ENCODE data around the gene MAPRE3.
"Not testable (repeated sequence)": the region's sequence is repeated elsewhere in the genome, so short reads cannot be mapped to it uniquely, and the experiment has no call there.

MAPRE3 gene

DNA sequence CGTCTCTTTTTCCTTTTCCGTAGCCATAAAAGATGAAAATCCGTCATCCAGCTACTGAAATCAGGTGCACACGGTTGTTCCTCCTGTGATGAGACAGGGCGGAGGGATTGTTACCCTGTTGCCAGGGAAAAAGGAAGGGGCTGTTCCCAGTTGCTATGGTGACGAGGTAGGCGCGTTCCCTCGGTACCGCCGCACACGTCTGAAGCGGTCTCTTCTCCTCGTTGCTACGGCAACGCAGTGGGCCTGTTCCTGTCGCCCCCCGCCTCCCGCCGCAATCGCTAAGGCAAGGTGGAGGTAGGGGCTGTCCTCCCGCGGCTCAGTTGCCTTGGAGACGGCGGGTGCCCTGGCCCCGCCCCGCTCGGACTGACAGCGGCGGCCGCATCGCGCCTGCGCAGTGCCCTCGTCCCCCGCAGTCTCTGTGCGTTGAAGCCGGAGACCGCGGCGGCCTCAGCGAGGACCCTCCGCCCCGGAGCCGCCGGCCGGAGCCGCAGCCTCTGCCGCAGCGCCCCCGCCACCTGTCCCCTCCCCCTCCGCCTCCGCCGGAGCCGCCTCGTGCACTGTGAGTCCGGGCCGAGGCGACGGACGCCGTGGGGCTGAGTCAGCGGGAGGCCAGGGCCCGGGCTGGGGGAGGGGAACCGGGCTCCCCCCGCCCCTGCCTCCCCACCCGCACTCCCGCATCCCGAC, at the start of gene MAPRE3:
TSS of gene MAPRE3 (plus strand) at position 394 of the 684 bp plus-strand sequence. CDS start 51,582 bp downstream, outside the sequence.
- peak; percentile 93 for DNase-seq (ENCODE audit: low spot score)

DNA sequence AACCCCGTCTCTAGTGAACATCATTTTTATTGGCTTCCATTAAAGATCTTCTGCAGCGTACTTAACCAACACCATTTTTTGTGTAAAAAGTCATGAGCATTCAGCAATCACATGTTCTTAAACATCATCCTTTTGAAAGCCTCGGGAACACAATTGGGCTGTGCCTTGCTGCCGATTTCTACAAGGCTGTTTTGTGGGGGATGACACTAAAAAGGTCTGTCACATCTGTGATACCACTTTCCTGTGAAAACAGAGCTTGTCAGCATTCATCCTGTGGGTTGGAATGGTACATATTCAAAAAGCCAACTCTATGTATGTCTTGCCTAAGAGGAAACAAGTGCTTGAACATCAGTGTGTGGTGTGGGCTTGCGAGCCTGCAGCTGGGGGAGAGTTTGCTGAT, 49.1 kb upstream of the MAPRE3 start:
- DNase-seq (ENCODE audit: low spot score) = no peak

DNA sequence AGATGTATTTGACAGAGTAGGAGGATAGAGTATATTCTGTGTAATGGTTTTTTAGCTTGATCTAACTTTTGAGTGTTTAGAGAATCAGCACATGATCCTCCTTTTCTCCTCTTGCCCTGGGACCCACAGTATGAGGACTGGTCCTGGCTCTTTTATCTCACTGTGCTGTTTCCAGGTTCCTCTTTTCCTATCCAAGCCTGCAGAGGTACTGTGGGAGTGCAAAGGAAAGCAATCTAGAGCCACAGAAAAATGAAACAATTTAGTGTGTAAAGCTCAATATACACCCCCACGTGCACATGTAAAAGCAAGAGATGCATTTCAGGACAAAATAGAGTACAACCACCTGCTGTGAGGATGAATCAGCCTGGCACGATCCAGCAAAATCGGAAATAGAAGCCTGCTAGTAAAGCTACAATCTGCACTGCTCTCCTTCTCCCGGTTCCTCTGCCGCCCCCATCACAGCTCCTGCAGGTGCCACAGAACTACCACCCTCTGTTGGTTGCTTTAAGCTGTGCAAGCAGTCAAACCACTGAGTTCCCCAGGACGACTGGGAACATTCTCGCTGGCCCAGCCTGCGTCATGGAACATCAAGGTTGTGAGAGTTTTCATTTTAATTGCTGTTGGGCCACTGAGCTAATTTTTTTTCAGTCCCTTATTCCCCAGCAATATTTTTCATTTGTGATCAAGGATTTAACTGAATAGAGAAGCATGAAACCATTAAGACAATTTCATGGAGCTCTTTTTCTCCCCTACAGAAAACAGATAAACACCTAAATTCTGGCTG, 47.8 kb upstream of the MAPRE3 start:
- DNase-seq (ENCODE audit: low spot score) = peak; percentile 38

DNA sequence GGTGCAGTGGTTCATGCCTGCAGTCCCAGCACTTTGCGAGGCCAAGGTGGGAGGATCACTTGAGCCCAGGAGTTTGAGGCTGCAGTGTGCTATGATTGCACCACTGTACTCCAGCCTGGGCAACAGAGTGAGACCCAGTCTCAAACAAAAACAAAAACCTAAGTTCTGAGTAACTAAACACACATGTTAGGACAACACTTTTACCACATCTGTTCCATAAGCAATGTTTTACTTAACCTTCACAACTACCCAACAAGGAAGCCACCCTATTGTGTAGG, 47.3 kb upstream of the MAPRE3 start:
- DNase-seq (ENCODE audit: low spot score) = not testable (repeated sequence)

DNA sequence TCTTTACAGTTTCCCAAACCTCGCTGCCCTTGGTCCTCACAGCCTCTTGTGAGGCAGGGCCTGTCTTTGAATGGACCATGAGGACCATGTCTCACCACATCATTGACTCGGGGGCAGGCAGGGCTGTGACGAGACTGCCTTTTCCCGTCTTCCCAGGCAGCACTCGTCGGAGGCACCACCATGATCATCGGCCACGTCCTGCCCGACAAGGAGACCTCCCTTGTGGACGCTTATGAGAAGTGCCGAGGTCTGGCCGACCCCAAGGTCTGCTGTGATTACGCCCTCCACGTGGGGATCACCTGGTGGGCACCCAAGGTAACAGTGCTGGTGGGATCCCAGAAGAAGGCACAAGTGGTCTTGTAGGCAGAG, 45.7 kb upstream of the MAPRE3 start:
- no peak for DNase-seq (ENCODE audit: low spot score)

DNA sequence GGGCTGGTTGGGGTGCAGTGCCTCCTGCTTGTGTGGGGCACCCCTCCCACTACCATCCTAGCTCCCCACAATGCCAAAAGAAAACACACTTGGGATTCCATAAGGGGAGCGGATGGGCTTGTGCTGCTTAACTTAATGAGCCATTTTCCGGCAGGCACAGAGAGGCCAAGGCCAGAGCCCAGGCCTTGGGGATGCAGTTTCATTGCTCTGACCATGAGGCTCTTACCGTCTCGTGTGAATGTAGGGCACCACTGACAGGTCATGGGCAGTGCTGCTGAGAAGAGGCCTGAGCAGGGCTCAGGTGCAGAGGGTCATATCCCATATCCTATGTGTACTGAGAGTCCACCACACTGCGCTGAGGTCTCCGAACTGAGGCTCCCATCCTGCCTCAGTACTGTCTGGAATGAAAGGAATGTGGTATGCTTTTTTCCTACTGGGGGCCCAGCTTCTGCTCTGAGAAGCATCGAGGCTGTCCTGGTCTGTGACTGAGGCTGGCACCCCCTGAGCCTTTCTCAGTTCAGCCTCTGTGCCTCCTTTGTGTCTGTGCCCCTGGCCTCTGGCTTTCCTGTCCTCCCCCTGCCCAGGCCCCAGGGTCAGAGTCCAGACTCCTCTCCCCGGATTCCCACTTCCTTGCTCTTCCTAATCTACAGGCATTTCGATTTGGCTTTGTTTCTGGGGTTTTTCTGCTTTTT, 45.2 kb upstream of the MAPRE3 start:
- no peak for DNase-seq (ENCODE audit: low spot score)

DNA sequence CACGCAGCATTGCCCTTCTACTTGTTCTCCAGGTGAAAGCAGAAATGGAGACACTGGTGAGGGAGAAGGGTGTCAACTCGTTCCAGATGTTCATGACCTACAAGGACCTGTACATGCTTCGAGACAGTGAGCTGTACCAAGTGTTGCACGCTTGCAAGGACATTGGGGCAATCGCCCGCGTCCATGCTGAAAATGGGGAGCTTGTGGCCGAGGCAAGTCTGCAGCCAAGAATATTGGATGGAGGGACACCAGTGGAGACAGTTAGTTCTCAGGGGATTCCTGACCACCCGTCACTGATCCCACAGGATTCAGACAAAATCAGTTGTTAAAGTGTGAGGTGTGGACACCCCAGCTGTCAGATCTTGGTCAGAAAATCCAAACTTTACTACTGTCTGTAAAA, 43.2 kb upstream of the MAPRE3 start:
- DNase-seq (ENCODE audit: low spot score) = no peak

DNA sequence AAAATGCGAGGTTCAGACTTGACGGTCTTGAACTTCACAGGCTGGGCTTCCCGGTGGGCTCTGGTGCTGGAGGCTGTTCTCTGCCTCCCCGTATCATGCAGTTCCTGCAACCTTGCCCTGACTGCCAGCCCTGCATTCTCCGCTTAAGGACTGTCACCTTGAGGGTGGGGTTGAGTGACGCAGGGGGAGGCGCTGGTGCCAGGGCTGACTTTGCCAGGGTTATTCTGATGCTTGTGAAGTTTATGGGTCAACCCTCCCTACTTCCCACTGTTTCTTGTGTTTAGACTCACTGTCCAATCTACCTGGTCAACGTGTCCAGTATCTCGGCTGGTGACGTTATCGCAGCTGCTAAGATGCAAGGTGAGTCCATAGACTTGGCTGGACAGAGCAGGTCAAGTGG, 37.5 kb upstream of the MAPRE3 start:
- no peak for DNase-seq (ENCODE audit: low spot score)

DNA sequence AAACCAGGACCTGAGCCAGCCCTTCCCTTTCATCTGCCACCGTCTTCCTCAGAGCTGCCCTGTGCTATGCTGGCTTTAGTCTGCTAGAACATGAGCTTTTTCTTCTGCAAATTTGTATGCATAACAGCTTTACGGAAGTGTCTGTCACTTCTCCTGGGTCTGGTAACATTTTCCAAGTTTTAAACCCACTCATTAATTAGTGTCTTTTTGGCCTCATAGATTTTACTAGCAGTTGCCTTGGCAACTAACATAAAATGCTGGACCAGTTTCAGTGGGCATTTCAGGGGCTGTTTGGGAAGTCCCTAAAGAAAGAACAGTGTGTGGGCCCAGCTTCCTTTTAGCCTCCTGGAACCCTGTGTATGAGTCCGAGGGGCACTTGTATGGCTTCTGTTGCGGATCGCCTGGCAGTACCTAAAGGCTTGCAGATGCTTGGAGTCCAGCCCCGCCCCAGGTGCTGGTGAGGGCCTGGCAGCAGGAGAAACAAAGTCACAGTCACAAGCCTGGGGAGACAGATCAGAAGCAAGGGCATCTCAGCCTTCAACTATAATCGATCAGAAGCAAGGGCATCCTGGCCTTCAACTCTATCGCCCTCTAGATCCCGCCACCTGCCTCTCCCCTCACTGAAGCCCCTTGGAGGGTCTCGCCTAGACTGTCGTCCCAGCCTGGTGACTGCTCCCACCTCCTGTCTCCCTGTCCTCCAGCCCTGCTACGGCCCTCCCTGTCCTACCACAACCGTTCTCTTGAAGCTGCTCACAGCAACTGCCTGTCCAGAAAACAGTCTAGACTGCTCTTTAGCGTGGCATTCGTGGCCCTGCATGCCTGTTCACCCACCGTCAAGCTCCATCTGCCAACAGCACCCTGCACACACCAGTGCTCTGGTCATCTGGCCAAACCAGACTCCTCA, 36.8 kb upstream of the MAPRE3 start:
- DNase-seq (ENCODE audit: low spot score) = no peak

DNA sequence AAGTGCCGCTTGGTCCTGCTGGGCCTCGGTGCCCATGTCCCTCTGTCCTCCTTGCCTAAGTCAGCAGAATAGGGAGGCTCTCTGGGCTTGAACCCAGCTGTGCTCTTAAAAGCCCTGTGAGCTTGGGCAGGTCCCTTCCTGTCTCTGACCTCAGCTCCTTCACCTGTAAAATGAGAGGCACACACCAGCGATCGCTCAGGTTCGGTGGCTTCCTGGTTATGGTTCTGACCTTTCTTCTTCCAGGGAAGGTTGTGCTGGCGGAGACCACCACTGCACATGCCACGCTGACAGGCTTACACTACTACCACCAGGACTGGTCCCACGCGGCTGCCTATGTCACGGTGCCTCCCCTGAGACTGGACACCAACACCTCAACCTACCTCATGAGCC, 36.1 kb upstream of the MAPRE3 start:
- DNase-seq (ENCODE audit: low spot score) = no peak

DNA sequence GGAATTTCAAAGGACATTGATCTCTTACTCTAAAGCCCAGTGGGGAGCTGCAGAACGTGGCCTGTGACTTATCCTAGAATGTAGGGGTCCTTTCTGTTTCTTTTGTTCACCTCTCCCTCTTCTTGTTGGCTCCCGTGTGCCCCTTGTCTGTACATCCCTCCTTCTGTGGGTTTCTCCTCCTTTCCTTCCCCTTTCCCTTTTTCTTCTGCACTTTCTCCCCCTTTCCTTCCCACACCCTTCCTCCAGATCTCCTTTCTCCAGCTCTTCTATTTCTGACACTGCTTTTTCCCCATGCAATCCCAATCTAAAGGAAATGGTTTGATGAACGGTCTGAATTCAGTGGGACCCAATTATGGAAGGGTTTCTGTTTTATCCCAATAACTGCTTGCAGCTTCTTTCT, 35.5 kb upstream of the MAPRE3 start:
- no peak for DNase-seq (ENCODE audit: low spot score)

DNA sequence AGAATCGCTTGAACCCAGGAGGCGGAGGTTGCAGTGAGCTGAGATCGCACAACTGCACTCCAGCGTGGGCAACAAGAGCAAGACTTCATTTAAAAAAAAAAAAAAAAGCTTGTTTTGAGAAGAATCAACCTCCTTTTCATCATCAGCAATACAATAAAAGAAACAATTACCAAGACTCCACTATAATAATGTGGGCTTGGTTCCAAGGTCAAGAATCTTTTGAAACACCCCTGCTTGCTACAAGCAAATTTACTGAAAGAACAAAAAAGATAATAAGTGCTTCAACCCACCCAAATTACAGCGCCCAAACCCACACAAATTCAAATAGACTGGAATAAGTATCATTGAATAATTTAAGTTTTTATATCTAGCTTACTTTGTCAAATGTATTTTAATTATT, 33.6 kb upstream of the MAPRE3 start:
- no peak for DNase-seq (ENCODE audit: low spot score)

DNA sequence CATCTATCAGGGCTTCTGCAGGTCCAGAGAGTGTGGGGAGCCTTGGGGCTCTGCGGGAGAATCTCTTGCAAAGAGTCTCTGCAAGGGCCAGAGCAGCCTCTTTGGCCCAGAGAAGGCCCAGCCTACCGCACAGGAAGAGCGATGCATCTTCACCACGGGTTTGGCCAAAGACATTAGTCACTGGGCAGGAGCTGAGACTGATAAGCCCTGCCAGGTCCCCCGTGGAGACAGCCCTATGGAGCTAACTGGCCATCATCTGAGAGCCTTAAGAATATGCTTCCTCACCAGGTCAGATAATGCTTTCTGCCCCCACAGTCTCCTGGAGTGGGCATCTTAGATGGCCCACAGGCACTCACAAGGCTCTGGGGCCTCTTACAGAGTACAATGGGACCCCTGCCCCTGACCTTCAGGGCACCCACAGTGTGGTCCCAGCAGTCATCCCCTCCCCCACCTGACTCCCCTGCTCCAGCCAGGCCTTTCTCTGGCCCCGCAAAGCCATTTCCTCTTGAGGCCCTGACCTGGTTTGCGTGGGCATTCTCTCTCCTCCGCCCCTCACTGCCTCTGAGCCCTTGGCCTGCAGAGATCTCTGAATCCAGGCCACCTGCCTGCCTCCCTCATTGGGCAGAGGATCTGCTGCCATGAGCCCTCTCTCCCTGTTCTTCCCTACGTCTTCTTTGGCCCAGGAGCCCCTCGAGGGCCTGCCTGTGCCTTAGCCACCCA, 31.9 kb upstream of the MAPRE3 start:
- DNase-seq (ENCODE audit: low spot score) = no peak

DNA sequence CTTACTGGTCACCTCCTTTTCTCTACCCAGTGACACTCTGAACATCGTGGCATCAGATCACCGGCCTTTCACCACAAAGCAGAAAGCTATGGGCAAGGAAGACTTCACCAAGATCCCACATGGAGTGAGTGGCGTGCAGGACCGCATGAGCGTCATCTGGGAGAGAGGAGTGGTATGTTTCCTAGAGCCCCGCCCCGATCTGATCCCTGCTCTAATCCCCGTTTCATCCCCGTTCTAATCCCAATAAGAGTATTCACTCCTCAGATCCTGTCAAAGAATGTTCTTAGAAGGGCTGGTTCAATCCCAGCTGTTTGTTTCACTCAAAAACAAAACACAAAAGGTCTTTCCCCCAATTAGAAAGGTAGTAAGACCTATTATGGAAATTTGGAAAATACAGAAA, 30.4 kb upstream of the MAPRE3 start:
- no peak for DNase-seq (ENCODE audit: low spot score)

DNA sequence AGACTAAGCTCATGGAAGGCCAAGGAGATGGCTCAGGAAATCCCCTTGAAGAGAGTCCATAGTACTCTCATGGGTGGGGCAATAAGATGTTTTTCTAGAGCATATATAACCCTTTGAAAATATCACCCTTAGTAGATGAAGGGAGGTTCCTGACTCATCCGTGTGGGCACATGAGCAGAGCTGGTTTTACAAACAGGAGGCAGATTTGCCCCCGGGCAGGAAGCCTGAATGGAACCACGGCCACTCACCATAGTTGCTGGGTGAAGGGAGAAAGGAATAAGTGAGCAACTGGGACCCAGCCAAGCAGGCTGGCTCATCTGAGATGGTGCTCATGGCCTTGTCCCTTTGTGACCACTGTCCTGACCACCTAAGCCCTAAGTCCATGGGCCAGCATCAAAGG, 29.0 kb upstream of the MAPRE3 start:
- DNase-seq (ENCODE audit: low spot score) = no peak

DNA sequence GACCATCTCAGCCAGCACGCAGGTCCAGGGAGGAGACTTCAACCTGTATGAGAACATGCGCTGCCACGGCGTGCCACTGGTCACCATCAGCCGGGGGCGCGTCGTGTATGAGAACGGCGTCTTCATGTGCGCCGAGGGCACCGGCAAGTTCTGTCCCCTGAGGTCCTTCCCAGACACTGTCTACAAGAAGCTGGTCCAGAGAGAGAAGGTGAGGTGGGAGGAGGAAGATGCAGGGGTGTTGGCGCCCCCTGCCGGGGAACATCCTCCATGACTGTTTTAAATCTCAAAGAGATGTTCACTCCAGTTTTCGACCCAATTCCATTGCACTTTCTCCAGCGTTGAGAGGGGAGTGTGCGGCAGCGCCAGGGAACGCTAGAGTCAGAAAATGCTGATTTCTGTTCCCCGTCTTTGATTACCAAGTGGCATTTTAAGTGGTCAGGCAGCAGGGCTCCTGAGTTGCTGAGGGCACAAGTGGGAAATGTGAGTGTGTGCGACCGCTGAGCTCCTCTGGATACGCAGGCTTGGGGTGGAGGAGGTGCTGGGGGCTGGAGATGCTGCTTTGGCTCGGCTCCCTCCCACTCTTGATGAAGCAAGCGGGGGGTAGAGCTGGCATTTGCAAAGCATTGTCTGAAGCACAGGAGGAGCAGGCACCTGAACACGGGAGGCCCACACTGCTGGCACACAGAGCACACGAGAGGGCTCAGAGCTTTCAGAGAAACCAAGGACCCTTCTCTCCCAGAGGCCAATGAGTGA, 27.7 kb upstream of the MAPRE3 start:
- peak; percentile 72 for DNase-seq (ENCODE audit: low spot score)

DNA sequence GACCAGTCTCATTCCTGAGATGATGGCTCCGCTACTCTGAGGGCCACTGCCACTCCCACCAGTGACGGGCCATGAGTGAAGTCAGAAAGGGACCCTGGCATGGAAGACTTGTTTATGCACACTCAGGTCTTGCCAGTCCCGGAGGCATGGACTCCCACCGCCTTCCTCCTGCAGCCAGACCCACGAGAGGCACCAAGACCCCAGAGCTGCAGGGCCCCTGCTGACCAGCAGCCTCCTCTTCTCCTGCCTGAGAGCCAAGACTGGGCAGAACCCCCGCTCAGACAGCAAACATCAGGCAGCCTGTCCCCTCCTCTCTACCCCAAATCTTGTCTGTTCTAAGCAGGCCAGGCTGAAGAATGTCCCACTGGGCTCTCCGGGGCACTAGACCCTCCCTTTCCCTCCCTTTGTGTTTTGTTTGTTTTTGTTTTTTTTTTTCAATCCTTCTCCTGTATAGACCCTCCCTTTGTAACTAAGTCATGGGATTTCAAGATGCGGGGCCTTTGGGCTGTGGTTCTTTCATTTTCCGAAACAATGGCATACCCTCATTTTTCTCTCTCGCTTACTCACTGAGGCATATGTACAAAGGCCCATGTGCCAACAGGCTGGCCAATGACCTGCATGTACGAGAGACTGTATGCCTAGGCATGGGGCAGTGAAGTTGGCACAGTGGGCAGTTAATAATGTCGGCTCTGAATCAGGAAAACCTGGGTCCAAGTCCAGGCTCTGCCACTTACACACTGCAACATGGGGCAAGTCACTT, 24.3 kb upstream of the MAPRE3 start:
- no peak for DNase-seq (ENCODE audit: low spot score)

DNA sequence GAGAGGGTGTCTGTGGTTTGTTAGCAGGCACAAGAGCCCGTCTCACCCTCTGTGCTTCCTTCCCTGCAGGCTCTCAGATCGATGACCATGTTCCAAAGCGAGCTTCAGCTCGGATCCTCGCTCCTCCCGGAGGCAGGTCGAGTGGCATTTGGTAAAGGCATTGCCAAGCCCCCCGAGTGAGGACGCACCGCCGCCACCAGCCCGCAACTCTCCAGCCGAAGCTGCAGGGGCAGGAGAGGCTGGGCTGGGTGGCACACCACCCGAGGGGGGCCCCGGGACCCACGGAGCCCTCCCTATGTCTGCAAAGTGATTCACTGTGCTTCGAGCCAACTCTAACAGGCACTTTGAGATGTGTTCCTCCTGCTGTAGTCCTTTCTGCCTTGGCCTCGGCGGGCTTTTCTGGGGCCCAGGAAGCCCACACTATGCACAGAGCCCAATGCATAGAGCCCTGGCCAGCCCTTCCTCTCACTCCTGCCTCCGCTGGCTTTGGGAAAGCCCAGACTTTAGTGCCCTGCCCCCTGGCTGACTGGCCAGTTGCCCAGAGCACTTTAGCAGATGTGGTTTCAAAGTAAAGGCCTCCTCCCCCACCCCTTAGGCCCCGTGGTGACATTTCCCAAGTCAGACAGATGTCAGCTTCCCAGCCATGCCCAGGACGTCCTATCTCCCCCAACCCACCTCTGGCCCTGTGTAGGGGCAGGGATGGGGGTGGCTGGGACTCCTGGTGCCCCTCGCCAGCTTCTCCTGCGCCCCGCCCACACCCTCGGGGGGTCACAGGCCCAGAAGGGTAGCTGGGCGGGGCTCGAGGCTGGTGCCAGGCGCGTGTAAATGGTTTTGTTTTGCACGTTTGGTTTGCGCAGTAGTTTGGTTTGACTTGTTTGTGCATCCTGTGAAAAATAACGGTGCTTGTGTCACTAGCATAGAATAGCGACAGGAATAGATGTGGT, 23.3 kb upstream of the MAPRE3 start:
- peak; percentile 65 for DNase-seq (ENCODE audit: low spot score)

DNA sequence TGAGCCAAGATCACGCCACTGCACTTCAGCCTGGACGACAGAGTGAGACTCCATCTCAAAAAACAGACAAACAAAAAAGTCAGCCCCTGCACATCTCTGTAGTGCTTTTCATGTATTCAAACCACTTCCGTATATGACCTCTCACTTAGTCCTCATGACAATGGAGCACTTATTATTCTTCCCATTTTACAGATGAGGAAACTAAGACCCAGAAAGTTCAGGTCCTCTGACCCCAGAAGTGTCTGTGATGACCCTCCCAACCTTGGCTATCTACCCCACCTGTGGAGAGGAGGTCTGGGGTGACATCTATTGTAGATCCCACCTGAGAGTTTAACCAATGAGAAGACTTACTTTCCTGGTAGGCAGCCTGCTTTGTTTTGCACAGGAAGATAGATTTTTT, 21.6 kb upstream of the MAPRE3 start:
- no peak for DNase-seq (ENCODE audit: low spot score)
